H1 (cell line): Measurements from ENCODE around the gene TMTC4.

Experiments
- CEBPB ChIP-seq: IDR thresholded peaks from 2 replicates; pipeline ENCODE4 v1.6.1; 2012; ENCODE audit warnings: low read depth, low read length
- EZH2 ChIP-seq: fragments of 200-600 bp; sonication (generic); IDR thresholded peaks from 2 replicates; pipeline ENCODE4 v1.7.1; 2012; ENCODE audit warnings: low read depth, mild to moderate bottlenecking, moderate library complexity, low read length, inconsistent platforms; ENCODE audit not compliant: severe bottlenecking
- GABPA ChIP-seq: IDR thresholded peaks from 2 replicates; pipeline ENCODE4 v1.6.1; 2011; ENCODE audit warnings: mild to moderate bottlenecking, low read length, moderate library complexity, borderline replicate concordance; ENCODE audit not compliant: insufficient read depth
- KDM5A ChIP-seq: fragments of 200-600 bp; IDR thresholded peaks from 2 replicates; pipeline ENCODE4 v1.7.1; 2012; ENCODE audit warnings: mild to moderate bottlenecking, low read length, inconsistent platforms, mixed read lengths
- POLR2A ChIP-seq, 2 experiments: IDR thresholded peaks; 1 replicate in 1 of 2; 2 replicates in 1 of 2; pipeline ENCODE4 v1.6.1; 2011; ENCODE audit warnings: low read depth in 2 of 2, low read length in 2 of 2, mild to moderate bottlenecking in 2 of 2; ENCODE audit errors: control extremely low read depth in 1 of 2
- RAD21 ChIP-seq, 2 experiments: IDR thresholded peaks in 1 of 2; conservative IDR thresholded peaks in 1 of 2; 2 replicates each; pipeline ENCODE4 v1.6.1; 2011; ENCODE audit warnings: low read depth in 2 of 2, low read length in 2 of 2, improper control_type of control experiment in 1 of 2, inconsistent platforms in 1 of 2, mild to moderate bottlenecking in 1 of 2, moderate library complexity in 1 of 2
- SIN3A ChIP-seq, 2 experiments: IDR thresholded peaks in 1 of 2; conservative IDR thresholded peaks in 1 of 2; 2 replicates each; pipeline ENCODE4 v1.6.1; 2011 to 2012; ENCODE audit warnings: low read length in 2 of 2, improper control_type of control experiment in 1 of 2, low read depth in 1 of 2, mild to moderate bottlenecking in 1 of 2
- SP4 ChIP-seq: IDR thresholded peaks from 2 replicates; pipeline ENCODE4 v1.6.1; 2012; ENCODE audit warnings: low read length, inconsistent platforms
- ZNF274 ChIP-seq: IDR thresholded peaks from 2 replicates; pipeline ENCODE4 v1.7.0; 2012; ENCODE audit warnings: low read length, borderline replicate concordance; ENCODE audit errors: extremely low read depth
- TF ChIP-seq, protein P1 (sequence below), 3 experiments: IDR thresholded peaks; 1 replicate in 2 of 3; 2 replicates in 1 of 3; pipeline versions ENCODE4 v1.5.1 to v1.6.1; 2011; ENCODE audit warnings: low read length in 3 of 3, mild to moderate bottlenecking in 3 of 3, inconsistent platforms in 2 of 3, low read depth in 1 of 3, moderate library complexity in 1 of 3; ENCODE audit not compliant: insufficient read depth in 1 of 3; ENCODE audit errors: control extremely low read depth in 1 of 3

DNA sequence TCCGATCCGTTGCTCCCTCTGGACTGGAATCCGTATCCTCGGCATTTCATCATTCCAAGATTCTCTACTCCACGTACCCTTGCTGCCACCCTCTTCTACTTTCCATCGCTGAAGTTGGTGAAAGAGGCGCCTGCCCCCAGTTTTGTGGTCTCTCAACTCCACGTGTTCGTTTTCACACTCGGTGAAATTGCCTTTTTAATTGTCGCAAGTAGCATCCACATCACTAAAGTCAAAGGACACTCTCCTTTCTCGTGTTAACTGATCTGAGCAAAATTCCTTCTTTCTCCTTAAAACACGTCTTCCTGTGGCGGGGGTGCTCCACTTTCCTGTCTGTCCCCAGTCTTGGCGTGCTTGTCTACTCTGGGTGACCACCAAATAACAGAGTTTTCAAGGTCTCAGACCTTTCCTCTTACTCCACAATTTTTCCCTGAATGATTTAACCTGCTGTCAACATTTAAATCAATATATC is 1.1 kb upstream of the TMTC4 start:
- TF ChIP-seq, protein P1, sequence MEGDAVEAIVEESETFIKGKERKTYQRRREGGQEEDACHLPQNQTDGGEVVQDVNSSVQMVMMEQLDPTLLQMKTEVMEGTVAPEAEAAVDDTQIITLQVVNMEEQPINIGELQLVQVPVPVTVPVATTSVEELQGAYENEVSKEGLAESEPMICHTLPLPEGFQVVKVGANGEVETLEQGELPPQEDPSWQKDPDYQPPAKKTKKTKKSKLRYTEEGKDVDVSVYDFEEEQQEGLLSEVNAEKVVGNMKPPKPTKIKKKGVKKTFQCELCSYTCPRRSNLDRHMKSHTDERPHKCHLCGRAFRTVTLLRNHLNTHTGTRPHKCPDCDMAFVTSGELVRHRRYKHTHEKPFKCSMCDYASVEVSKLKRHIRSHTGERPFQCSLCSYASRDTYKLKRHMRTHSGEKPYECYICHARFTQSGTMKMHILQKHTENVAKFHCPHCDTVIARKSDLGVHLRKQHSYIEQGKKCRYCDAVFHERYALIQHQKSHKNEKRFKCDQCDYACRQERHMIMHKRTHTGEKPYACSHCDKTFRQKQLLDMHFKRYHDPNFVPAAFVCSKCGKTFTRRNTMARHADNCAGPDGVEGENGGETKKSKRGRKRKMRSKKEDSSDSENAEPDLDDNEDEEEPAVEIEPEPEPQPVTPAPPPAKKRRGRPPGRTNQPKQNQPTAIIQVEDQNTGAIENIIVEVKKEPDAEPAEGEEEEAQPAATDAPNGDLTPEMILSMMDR (IDR thresholded peaks at IDR 0.05; ENCODE audit: control extremely low read depth in 1 of 3, insufficient read depth in 1 of 3, low read depth in 1 of 3, low read length in 3 of 3) = no peak
- TF ChIP-seq EZH2 (no peak), POLR2A (IDR thresholded peaks at IDR 0.05; ENCODE audit: control extremely low read depth in 1 of 2, low read depth in 2 of 2, low read length in 2 of 2) (no peak), GABPA (no peak), CEBPB (no peak), RAD21 (IDR thresholded peaks at IDR 0.05 in 1 of 2, conservative IDR thresholded peaks at IDR 0.05 in 1 of 2; ENCODE audit: low read depth in 2 of 2, low read length in 2 of 2) (no peak), ZNF274 (no peak), SIN3A (conservative IDR thresholded peaks at IDR 0.05 in 1 of 2, IDR thresholded peaks at IDR 0.05 in 1 of 2; ENCODE audit: low read depth in 1 of 2, low read length in 2 of 2) (no peak), SP4 (no peak), KDM5A (no peak)
